ENCODE data around the gene ACOD1.

The ACOD1 gene

GRCh38 chr13:76992548-76993001, 44.3 kb downstream of the ACOD1 start:
- DNase-seq = peak; percentile 29 to 40

- no peak for DNase-seq
Measured at GRCh38 chr13:76993021-76993420, 44.7 kb downstream of the ACOD1 start.

GRCh38 chr13:76993473-76993872, 45.2 kb downstream of the ACOD1 start:
- DNase-seq = no peak

- no peak for DNase-seq
Measured at GRCh38 chr13:76994281-76994680, 46.0 kb downstream of the ACOD1 start.

GRCh38 chr13:77000475-77000874, 52.2 kb downstream of the ACOD1 start:
- DNase-seq = no peak

- DNase-seq = no peak
Measured at GRCh38 chr13:77001540-77001939, 53.2 kb downstream of the ACOD1 start.

GRCh38 chr13:77001963-77002587, 53.8 kb downstream of the ACOD1 start:
- no peak for DNase-seq

GRCh38 chr13:77002590-77003190, 54.4 kb downstream of the ACOD1 start:
- DNase-seq = no peak
